Measurements from ENCODE around the gene SEMA3G. TPM values are rescaled to one million over a fixed set of nuclear protein-coding genes. Genes with fewer than 3 reads are reported as not detected.

SEMA3G gene
- total and polyA plus RNA-seq, 9 donors = 10.8 to 20.3 (median 15.6) TPM

GRCh38 chr3:52463416-52463815 lies 18.5 kb upstream of the SEMA3G start:
- Histone ChIP-seq H3K36me3 (ENCODE audit: control insufficient read depth, insufficient read depth, low read length) (peaks cover 46% of the 10 kb centered on the region), H3K4me1 (ENCODE audit: control insufficient read depth, insufficient read depth, low read length) (peaks cover 4% of the 10 kb centered on the region), H3K9me3 (replicated peaks; ENCODE audit: control insufficient read depth, low read depth, low read length) (no peaks in the 10 kb centered on the region), H3K4me3 (ENCODE audit: low read length) (no peak overlapping the region), H3K27ac (ENCODE audit: low read length) (no peak overlapping the region), H3K27me3 (ENCODE audit: control insufficient read depth, insufficient read depth, low read length) (no peaks in the 10 kb centered on the region)
- no peak for DNase-seq
- 100% methylated on average over 3 of the region's 5 CpGs for WGBS (ENCODE audit: insufficient coverage)

- peaks cover 7% of the 10 kb centered on the region for H3K4me1 ChIP-seq (ENCODE audit: control insufficient read depth, insufficient read depth, low read length)
- H3K9me3 ChIP-seq (replicated peaks; ENCODE audit: control insufficient read depth, low read depth, low read length) = no peaks in the 10 kb centered on the region
- DNase-seq = no peak
- no peaks in the 10 kb centered on the region for H3K27me3 ChIP-seq (ENCODE audit: control insufficient read depth, insufficient read depth, low read length)
- no peak overlapping the region for H3K27ac ChIP-seq (ENCODE audit: low read length)
- no peak overlapping the region for H3K4me3 ChIP-seq (ENCODE audit: low read length)
- H3K36me3 ChIP-seq (ENCODE audit: control insufficient read depth, insufficient read depth, low read length) = peaks cover 49% of the 10 kb centered on the region
- 44% methylated on average over 4 of the region's 6 CpGs for WGBS (ENCODE audit: insufficient coverage)
These were observed 17.0 kb upstream of the SEMA3G start for GRCh38 chr3:52461874-52462273.

- WGBS (ENCODE audit: insufficient coverage) = 99% methylated on average over 8 of the region's 14 CpGs
- peaks cover 40% of the 10 kb centered on the region for H3K36me3 ChIP-seq (ENCODE audit: control insufficient read depth, insufficient read depth, low read length)
- H3K27ac ChIP-seq (ENCODE audit: low read length) = no peak overlapping the region
These were observed 14.1 kb upstream of the SEMA3G start for GRCh38 chr3:52458770-52459545.

GRCh38 chr3:52458031-52458760 lies 13.3 kb upstream of the SEMA3G start:
- peaks cover 34% of the 10 kb centered on the region for H3K4me1 ChIP-seq (ENCODE audit: control insufficient read depth, insufficient read depth, low read length)
- H3K36me3 ChIP-seq (ENCODE audit: control insufficient read depth, insufficient read depth, low read length) = peaks cover 40% of the 10 kb centered on the region
- no peak overlapping the region for H3K4me3 ChIP-seq (ENCODE audit: low read length)
- WGBS (ENCODE audit: insufficient coverage) = 100% methylated on average over 4 of the region's 6 CpGs
- no peak overlapping the region for H3K27ac ChIP-seq (ENCODE audit: low read length)
- no peaks in the 10 kb centered on the region for H3K27me3 ChIP-seq (ENCODE audit: control insufficient read depth, insufficient read depth, low read length)
- no peak for DNase-seq
- H3K9me3 ChIP-seq (replicated peaks; ENCODE audit: control insufficient read depth, low read depth, low read length) = no peaks in the 10 kb centered on the region

More at GRCh38 chr3:52458770-52459545, 14.1 kb upstream of the SEMA3G start:
- no peak overlapping the region for H3K4me3 ChIP-seq (ENCODE audit: low read length)
- DNase-seq = no peak
- H3K9me3 ChIP-seq (replicated peaks; ENCODE audit: control insufficient read depth, low read depth, low read length) = no peaks in the 10 kb centered on the region
- no peaks in the 10 kb centered on the region for H3K27me3 ChIP-seq (ENCODE audit: control insufficient read depth, insufficient read depth, low read length)
- peaks cover 27% of the 10 kb centered on the region for H3K4me1 ChIP-seq (ENCODE audit: control insufficient read depth, insufficient read depth, low read length)

- Histone ChIP-seq H3K9me3 (replicated peaks; ENCODE audit: control insufficient read depth, low read depth, low read length) (no peaks in the 10 kb centered on the region), H3K4me3 (ENCODE audit: low read length) (peak overlapping the region; percentile 99), H3K36me3 (ENCODE audit: control insufficient read depth, insufficient read depth, low read length) (peaks cover 34% of the 10 kb centered on the region), H3K27me3 (ENCODE audit: control insufficient read depth, insufficient read depth, low read length) (no peaks in the 10 kb centered on the region), H3K4me1 (ENCODE audit: control insufficient read depth, insufficient read depth, low read length) (peaks cover 47% of the 10 kb centered on the region), H3K27ac (ENCODE audit: low read length) (peak overlapping the region; percentile 92)
- WGBS (ENCODE audit: insufficient coverage) = no CpG with 5 or more reads among the region's 5 CpGs
- DNase-seq = no peak
These were observed 11.9 kb upstream of the SEMA3G start for GRCh38 chr3:52456800-52457183.

- 0% methylated on average over 1 of the region's 13 CpGs for WGBS (ENCODE audit: insufficient coverage)
These were observed 11.4 kb upstream of the SEMA3G start for GRCh38 chr3:52456169-52456799.

GRCh38 chr3:52455283-52456168 lies 10.6 kb upstream of the SEMA3G start, which contains the start of gene NISCH:
Gene NISCH, plus strand, starts transcription at chr3:52455604. Its CDS starts 38 bp downstream, at chr3:52455642.
- Histone ChIP-seq H3K4me3 (ENCODE audit: low read length) (peak within 1 kb of the TSS; percentile 99), H3K36me3 (ENCODE audit: control insufficient read depth, insufficient read depth, low read length) (peaks cover 27% of the 10 kb centered on the region), H3K9me3 (replicated peaks; ENCODE audit: control insufficient read depth, low read depth, low read length) (no peaks in the 10 kb centered on the region), H3K27ac (ENCODE audit: low read length) (peak within 1 kb of the TSS; percentile 92), H3K4me1 (ENCODE audit: control insufficient read depth, insufficient read depth, low read length) (peaks cover 55% of the 10 kb centered on the region), H3K27me3 (ENCODE audit: control insufficient read depth, insufficient read depth, low read length) (no peaks in the 10 kb centered on the region)
- 1% methylated on average over 85 of the region's 86 CpGs for WGBS (ENCODE audit: insufficient coverage)
- peak; percentile 92 for DNase-seq

More at GRCh38 chr3:52456169-52456799, 11.4 kb upstream of the SEMA3G start:
- H3K27me3 ChIP-seq (ENCODE audit: control insufficient read depth, insufficient read depth, low read length) = no peaks in the 10 kb centered on the region
- peak; percentile 88 for DNase-seq
- peaks cover 47% of the 10 kb centered on the region for H3K4me1 ChIP-seq (ENCODE audit: control insufficient read depth, insufficient read depth, low read length)
- peak overlapping the region; percentile 99 for H3K4me3 ChIP-seq (ENCODE audit: low read length)
- H3K36me3 ChIP-seq (ENCODE audit: control insufficient read depth, insufficient read depth, low read length) = peaks cover 34% of the 10 kb centered on the region
- H3K27ac ChIP-seq (ENCODE audit: low read length) = peak overlapping the region; percentile 92
- H3K9me3 ChIP-seq (replicated peaks; ENCODE audit: control insufficient read depth, low read depth, low read length) = no peaks in the 10 kb centered on the region

- DNase-seq = no peak
- Histone ChIP-seq H3K4me1 (ENCODE audit: control insufficient read depth, insufficient read depth, low read length) (peaks cover 61% of the 10 kb centered on the region), H3K36me3 (ENCODE audit: control insufficient read depth, insufficient read depth, low read length) (peaks cover 21% of the 10 kb centered on the region), H3K4me3 (ENCODE audit: low read length) (peak overlapping the region; percentile 99), H3K9me3 (replicated peaks; ENCODE audit: control insufficient read depth, low read depth, low read length) (no peaks in the 10 kb centered on the region), H3K27me3 (ENCODE audit: control insufficient read depth, insufficient read depth, low read length) (no peaks in the 10 kb centered on the region), H3K27ac (ENCODE audit: low read length) (peak overlapping the region; percentile 90)
- WGBS (ENCODE audit: insufficient coverage) = 66% methylated on average over 11 of the region's 11 CpGs
These were observed 10.0 kb upstream of the SEMA3G start for GRCh38 chr3:52454938-52455282.

- no peaks in the 10 kb centered on the region for H3K9me3 ChIP-seq (replicated peaks; ENCODE audit: control insufficient read depth, low read depth, low read length)
- H3K27ac ChIP-seq (ENCODE audit: low read length) = peak overlapping the region; percentile 90
- H3K36me3 ChIP-seq (ENCODE audit: control insufficient read depth, insufficient read depth, low read length) = peaks cover 21% of the 10 kb centered on the region
- WGBS (ENCODE audit: insufficient coverage) = 67% methylated on average over 6 of the region's 8 CpGs
- H3K27me3 ChIP-seq (ENCODE audit: control insufficient read depth, insufficient read depth, low read length) = no peaks in the 10 kb centered on the region
- DNase-seq = no peak
- H3K4me3 ChIP-seq (ENCODE audit: low read length) = no peak overlapping the region
- peaks cover 64% of the 10 kb centered on the region for H3K4me1 ChIP-seq (ENCODE audit: control insufficient read depth, insufficient read depth, low read length)
These were observed 9.5 kb upstream of the SEMA3G start for GRCh38 chr3:52454250-52454937.

All from muscle of leg (tissue), 11 donors.